Kidney (tissue), 22 donors: ENCODE data around the gene PRKCE. TPM values are rescaled to one million over a fixed set of nuclear protein-coding genes. Genes with fewer than 3 reads are reported as not detected.
A peak's percentile ranks its signal among the peaks of the same experiment; 100 is the strongest.

Experiments used
- DNase-seq, 5 donors: peaks; one replicate each; pipeline ENCODE4 v3.0.0-alpha.2; 2013 to 2020
- FAIRE-seq: peaks from 2 replicates; lab custom pipeline; 2012; peaks lifted over from hg19 to GRCh38; lab: Jason Lieb, UNC
- H3K27ac ChIP-seq, 2 donors: one replicate each; pipeline ENCODE4 v1.7.0; 2013; ENCODE audit warnings: low read depth in 2 of 2, low read length in 2 of 2, inconsistent platforms in 1 of 2
- H3K27me3 ChIP-seq: one replicate; pipeline ENCODE4 v1.7.1; 2013; ENCODE audit warnings: low read length, inconsistent platforms; ENCODE audit not compliant: control insufficient read depth, insufficient read depth
- H3K36me3 ChIP-seq, 3 donors: one replicate each; pipeline versions ENCODE4 v1.7.0 to v1.7.1; 2013; ENCODE audit warnings: low read length in 3 of 3, control low read depth in 1 of 3, inconsistent platforms in 1 of 3; ENCODE audit not compliant: insufficient read depth in 3 of 3, control insufficient read depth in 2 of 3
- H3K4me1 ChIP-seq, 3 donors: one replicate each; pipeline versions ENCODE4 v1.7.0 to v1.7.1; 2013; ENCODE audit warnings: low read length in 3 of 3, inconsistent platforms in 1 of 3, low read depth in 1 of 3; ENCODE audit not compliant: control insufficient read depth in 2 of 3, insufficient read depth in 2 of 3
- H3K4me3 ChIP-seq, 3 donors: one replicate each; pipeline versions ENCODE4 v1.7.0 to v1.8.1; 2013; ENCODE audit warnings: low read length in 3 of 3, control low read depth in 1 of 3, inconsistent platforms in 1 of 3
- H3K9ac ChIP-seq, 3 donors: one replicate each; pipeline versions ENCODE4 v1.7.0 to v1.7.1; 2013; ENCODE audit warnings: low read length in 3 of 3, control low read depth in 1 of 3, inconsistent platforms in 1 of 3
- H3K9me3 ChIP-seq, 3 donors: one replicate each; pipeline versions ENCODE4 v1.7.0 to v1.7.1; 2013; ENCODE audit warnings: low read length in 3 of 3, control low read depth in 1 of 3, inconsistent platforms in 1 of 3; ENCODE audit not compliant: control insufficient read depth in 2 of 3, insufficient read depth in 1 of 3
- CTCF ChIP-seq: IDR thresholded peaks from 3 replicates; pipeline ENCODE4 v1.5.1; 2012; ENCODE audit warnings: mild to moderate bottlenecking, moderate library complexity, borderline replicate concordance; ENCODE audit not compliant: insufficient read depth; ENCODE audit errors: extremely low read depth
- intact Hi-C: fragments of 100-400 bp; cut with DNase I; formaldehyde crosslinking; loops from one replicate; pipeline ENCODE4 v1.11.1; 2022
- long read RNA-seq, 10 donors: library from polyadenylated mRNA in 1 of 10; unstranded in 1 of 10; transcript quantifications; one replicate each; pipeline ENCODE4 v2.0.0 and lab custom pipeline, GENCODE V29; 2021 to 2026
- polyA plus RNA-seq: library from polyadenylated mRNA; stranded (reverse); fragments of 350-450 nt; fragmentation: Illumina TruSeq; extraction: RNeasy Lipid Tissue Mini Kit (QIAGEN cat#74804); gene quantifications from one replicate; pipeline ENCODE4 v1.2.3, GENCODE V29; 2014; ENCODE audit warnings: low read depth, low replicate concordance; ENCODE audit not compliant: insufficient read depth
- total RNA-seq: library from RNA; stranded (reverse); fragmentation: NEBNext Ultra II Directional; extraction: Animal tissue kit (Norgen Biotek cat#: 25700); gene quantifications from one replicate; pipeline ENCODE4 v1.2.1, GENCODE V29; 2021
- donor health status: control.
- donor health status: control.
- donor health status: control.
- donor health status: control.
- donor health status: control.
- donor health status: DM: yes; HTN: yes; CAD: no.
- donor health status: Normal renal cell carcinoma (clear cell type).

Gene PRKCE
- 27.3 TPM for total RNA-seq
- polyA plus RNA-seq = 11.1 TPM
- long read RNA-seq, donor 1, full-length matches to known transcripts = 1 of 1 reads
- long read RNA-seq, donor 1, partial matches to known transcripts = 0 of 1 reads
- long read RNA-seq, donor 1, other reads (novel, unspliced or antisense) = 0 of 1 reads
- long read RNA-seq, donor 2 = 0 reads
- long read RNA-seq, donor 3, partial matches to known transcripts = 10 of 10 reads
- long read RNA-seq, donor 3, other reads (novel, unspliced or antisense) = 0 of 10 reads
- long read RNA-seq, donor 4, full-length matches to known transcripts = 1 of 1 reads
- long read RNA-seq, donor 4, partial matches to known transcripts = 0 of 1 reads
- long read RNA-seq, donor 4, other reads (novel, unspliced or antisense) = 0 of 1 reads
- long read RNA-seq, donor 5 = 0 reads
- long read RNA-seq, donor 6, full-length matches to known transcripts = 1 of 1 reads
- long read RNA-seq, donor 6, partial matches to known transcripts = 0 of 1 reads
- long read RNA-seq, donor 6, other reads (novel, unspliced or antisense) = 0 of 1 reads
- long read RNA-seq, donor 7, full-length matches to known transcripts = 2 of 10 reads
- long read RNA-seq, donor 7, partial matches to known transcripts = 1 of 10 reads
- long read RNA-seq, donor 7, other reads (novel, unspliced or antisense) = 7 of 10 reads
- long read RNA-seq, donor 8 = 0 reads
- long read RNA-seq, donor 9, partial matches to known transcripts = 0 of 1 reads
- long read RNA-seq, donor 9, other reads (novel, unspliced or antisense) = 0 of 1 reads
- long read RNA-seq, donor 10 = 0 reads

- TF ChIP-seq CTCF = no peak
- peaks cover 7 to 32% (median 18%) of the 10 kb centered on the region in 3 donors for H3K4me1 ChIP-seq
- no peak for FAIRE-seq
Measured at GRCh38 chr2:45651415-45652089, at the start of gene PRKCE. Gene PRKCE (plus strand): TSS chr2:45651675.

GRCh38 chr2:45602624-45603023, 48.9 kb upstream of the PRKCE start:
- intact Hi-C loops = no loop called here
- peaks cover 14 to 26% (median 15%) of the 10 kb centered on the region in 3 donors for H3K36me3 ChIP-seq
- no peak for FAIRE-seq

More at GRCh38 chr2:45651415-45652089, at the start of gene PRKCE:
- intact Hi-C loops = no loop called here
- Histone ChIP-seq H3K9ac (peak within 1 kb of the TSS; percentile 40 to 89 (median 85)), H3K27ac (peak within 1 kb of the TSS; percentile 97 to 99), H3K9me3 (no peaks in the 10 kb centered on the region), H3K27me3 (no peaks in the 10 kb centered on the region), H3K36me3 (no peaks in the 10 kb centered on the region), H3K4me3 (peak within 1 kb of the TSS; percentile 67 to 95 (median 86))
- peak; percentile 63 to 92 (median 76) for DNase-seq

GRCh38 chr2:45605116-45605515, 46.4 kb upstream of the PRKCE start:
- Histone ChIP-seq H3K27me3 (no peaks in the 10 kb centered on the region), H3K4me1 (peaks cover 0 to 2% (median 0%) of the 10 kb centered on the region in 3 donors), H3K27ac (no peak overlapping the region), H3K9ac (no peak overlapping the region), H3K4me3 (no peak overlapping the region), H3K36me3 (peaks cover 11 to 14% (median 12%) of the 10 kb centered on the region in 3 donors), H3K9me3 (no peaks in the 10 kb centered on the region)
- intact Hi-C loops = no loop called here
- FAIRE-seq (no peak), DNase-seq (no peak)
- TF ChIP-seq CTCF = no peak

More at GRCh38 chr2:45602624-45603023, 48.9 kb upstream of the PRKCE start:
- Histone ChIP-seq H3K9me3 (no peaks in the 10 kb centered on the region), H3K27me3 (no peaks in the 10 kb centered on the region), H3K27ac (no peak overlapping the region), H3K9ac (no peak overlapping the region), H3K4me1 (peaks cover 0 to 2% (median 0%) of the 10 kb centered on the region in 3 donors), H3K4me3 (no peak overlapping the region)
- DNase-seq = no peak
- TF ChIP-seq CTCF = no peak
